Measurements from ENCODE around the gene TDRD12.
"Not testable (repeated sequence)": the region's sequence is repeated elsewhere in the genome, so short reads cannot be mapped to it uniquely, and the experiment has no call there.

The TDRD12 gene

DNA sequence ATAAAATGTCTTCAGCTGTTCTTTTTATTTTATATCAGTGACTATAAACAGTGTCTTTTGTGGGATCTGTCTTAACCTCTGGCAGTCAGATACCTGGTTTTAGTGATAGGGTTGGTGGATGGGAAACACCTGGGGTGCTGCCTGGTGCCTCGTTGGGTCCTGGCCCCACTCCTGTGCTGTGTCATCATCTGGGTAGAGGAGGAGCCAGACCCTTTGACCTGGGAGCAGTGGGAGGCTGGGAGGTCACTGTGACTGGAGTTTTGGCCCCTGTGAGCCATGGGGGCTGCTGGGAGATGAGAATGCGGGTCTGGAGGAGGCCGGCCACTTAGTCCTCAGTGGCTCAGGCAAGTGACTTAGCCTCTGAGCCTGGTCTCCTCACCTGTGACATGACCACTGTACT, 29.4 kb downstream of the TDRD12 start:
- no peak for DNase-seq

DNA sequence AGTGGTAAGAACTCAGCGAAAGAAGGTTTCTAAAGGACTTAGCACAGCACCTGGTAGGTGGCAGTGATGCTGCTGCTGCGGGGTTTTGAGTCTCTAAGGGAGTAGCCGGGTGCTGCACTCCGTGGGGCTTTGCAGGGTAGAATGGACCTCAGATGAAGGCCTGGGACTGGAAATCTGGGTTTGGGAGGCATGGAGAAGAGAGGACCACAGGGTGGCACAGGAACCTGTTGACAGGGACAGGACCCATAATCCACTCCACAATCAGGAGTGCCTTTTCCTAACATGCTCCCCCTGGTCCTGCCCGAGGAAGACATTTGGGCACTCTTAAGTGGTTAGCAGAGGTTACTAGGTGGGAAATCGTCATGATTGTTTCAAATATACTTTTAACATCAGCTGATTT, 29.8 kb downstream of the TDRD12 start:
- no peak for DNase-seq

GRCh38 chr19:32750441-32751055, 31.0 kb downstream of the TDRD12 start:
- DNase-seq: no peak

DNA sequence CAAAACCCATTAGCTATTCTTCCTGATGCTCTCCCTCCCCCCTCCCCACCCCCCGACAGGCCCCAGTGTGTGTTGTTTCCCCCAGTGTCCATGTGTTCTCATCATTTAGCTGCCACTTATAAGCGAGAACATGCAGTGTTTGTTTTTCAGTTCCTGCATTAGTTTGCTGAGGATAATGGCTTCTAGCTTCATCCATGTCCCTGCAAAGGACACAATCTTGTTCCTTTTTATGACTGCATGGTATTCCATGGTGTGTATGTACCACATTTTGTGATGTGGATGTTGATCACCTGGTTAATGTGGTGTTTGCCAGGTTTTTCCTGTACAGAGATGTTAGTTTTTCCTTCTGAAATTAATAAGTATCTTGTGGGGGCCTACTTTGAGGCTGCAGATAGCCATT, 31.5 kb downstream of the TDRD12 start:
- DNase-seq: no peak

- DNase-seq: no peak
Observed at GRCh38 chr19:32757189-32757588, 37.6 kb downstream of the TDRD12 start.

- not testable (repeated sequence) for DNase-seq
Observed at GRCh38 chr19:32765365-32765764, 45.8 kb downstream of the TDRD12 start.

DNA sequence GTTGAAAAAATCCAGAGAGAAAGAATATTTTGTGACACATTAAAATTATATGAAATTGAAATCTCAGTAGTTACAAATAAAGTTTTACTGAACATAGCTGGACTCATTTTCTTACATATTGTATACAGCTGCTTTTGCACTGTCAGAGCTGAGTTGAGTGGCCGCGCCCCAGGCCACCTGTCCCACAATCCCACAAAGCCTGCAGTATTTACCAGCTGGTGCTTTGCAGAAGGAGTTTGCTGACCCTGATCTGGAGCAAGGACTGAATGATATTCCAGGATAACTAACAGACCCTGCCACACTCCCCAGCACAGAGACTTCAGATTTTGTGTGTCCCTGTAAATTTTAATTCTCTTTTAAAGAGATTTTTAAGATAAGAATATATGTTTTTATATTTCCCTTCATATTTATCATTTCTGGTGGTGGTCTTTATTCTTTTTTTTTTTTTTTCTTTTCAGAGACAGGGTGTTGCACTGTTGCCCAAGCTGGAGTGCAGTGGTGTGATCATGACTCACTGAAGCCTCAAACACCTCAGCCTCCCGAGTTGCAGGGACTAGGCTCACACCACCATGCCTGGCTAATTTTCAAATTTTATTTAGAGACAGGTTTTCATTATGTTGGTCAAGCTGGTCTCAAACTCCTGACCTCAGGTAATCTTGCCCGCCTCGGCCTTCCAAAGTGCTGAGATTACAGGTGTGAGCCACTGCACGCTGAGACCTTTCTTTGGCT, 48.5 kb downstream of the TDRD12 start:
- no peak for DNase-seq

DNA sequence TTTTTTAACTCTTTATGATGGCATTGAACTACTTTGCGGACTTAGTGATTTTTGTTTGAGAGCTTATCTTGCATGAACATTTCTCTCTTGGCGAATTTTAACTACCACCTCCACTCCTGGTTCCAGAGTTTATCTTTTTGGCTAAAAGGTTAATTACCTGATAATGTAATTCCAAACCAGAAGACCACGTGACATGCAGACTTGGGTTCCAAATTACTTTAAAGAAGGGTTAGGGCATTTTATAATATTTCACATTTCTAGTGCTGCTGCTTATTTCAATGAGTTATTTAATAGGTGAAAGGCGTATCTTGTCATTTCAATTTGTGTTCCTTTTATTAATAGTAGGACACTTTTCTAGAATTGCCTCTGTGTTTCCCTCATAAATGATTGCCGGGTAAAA, 52.0 kb downstream of the TDRD12 start:
- DNase-seq: no peak

GRCh38 chr19:32773126-32773525, 53.6 kb downstream of the TDRD12 start:
- no peak for DNase-seq

DNA sequence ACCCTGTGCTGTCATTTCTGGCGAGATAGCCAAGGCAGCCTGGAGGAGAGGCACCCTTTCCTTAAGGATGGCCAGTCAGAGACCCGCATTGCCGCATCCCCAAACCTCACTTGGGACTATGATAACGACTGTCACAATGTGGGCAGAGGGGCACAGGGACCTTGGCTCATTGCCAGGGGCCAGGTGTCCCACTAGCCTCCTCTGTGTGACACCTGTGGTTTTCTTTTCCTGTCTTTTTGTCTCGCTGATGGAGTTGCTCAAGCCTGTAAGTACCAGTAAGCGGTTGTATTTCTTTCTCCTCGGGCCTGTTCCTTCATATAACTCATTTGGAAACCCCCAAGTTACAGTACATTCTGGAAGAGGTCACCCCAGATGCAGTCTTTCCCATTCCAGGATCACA, 59.5 kb downstream of the TDRD12 start:
- DNase-seq: no peak

GRCh38 chr19:32781280-32781679, 61.7 kb downstream of the TDRD12 start:
- DNase-seq: no peak

DNA sequence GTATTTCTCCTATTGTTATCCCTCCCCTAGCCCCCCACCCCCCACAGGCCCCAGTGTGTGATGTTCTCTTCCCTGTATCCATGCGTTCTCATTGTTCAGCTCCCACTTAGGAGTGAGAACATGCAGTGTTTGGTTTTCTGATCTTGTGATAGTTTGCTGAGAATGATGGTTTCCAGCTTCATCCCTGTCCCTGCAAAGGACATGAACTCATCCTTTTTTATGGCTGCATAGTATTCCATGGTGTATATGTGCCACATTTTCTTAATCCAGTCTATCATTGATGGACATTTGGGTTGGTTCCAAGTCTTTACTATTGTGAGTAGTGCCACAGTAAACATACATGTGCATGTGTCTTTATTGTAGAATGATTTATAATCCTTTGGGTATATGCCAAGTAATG, 62.5 kb downstream of the TDRD12 start:
- not testable (repeated sequence) for DNase-seq

DNA sequence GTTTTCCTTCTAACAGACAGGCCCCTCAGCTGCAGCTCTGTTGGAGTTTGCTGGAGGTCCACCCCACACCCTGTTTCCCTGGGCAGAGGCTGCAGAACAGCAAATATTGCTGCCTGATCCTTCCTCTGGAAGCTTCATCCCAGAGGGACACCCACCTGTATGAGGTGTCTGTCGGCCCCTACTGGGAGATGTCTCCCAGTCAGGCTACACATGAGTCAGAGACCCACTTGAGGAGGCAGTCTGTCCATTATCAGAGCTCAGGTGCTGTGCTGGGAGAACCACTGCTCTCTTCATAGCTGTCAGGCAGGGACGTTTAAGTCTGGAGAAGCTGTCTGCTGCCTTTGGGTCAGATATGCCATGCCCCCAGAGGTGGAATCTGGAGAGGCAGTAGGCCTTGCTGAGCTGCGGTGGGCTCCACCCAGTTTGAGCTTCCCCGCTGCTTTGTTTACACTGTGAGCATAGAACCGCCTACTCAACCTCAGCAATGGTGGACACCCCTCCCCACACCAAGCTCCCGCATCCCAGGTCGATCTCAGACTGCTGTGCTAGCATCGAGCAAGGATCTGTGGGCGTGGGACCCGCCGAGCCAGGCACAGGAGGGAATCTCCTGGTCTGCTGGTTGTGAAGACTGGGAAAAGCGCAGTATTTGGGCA, 67.7 kb downstream of the TDRD12 start:
- DNase-seq: not testable (repeated sequence)

GRCh38 chr19:32787895-32788294, 68.3 kb downstream of the TDRD12 start:
- not testable (repeated sequence) for DNase-seq

GRCh38 chr19:32789429-32789828, 69.9 kb downstream of the TDRD12 start:
- DNase-seq: no peak

DNA sequence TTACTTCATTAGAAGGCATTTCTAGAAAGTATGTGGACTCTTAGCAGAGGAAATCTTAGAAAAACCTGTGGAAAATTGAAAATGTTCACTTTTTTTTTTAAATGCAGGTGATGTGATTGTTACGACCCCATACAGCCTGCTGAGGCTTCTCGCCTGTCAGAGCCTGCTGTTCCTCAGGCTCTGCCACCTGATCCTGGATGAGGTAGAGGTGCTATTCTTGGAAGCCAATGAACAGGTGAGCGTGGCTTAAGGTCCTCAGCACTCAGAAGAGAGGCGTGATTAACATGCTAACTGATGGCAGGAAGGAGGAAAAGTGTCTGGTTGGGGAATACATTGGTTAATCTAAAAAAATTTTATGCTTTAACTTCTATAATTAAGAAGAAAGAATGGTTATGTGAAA, 78.6 kb downstream of the TDRD12 start:
- no peak for DNase-seq

GRCh38 chr19:32800191-32800590, 80.6 kb downstream of the TDRD12 start:
- DNase-seq: no peak

GRCh38 chr19:32800754-32801153, 81.2 kb downstream of the TDRD12 start:
- no peak for DNase-seq

GRCh38 chr19:32802840-32803239, 83.3 kb downstream of the TDRD12 start:
- DNase-seq: no peak

GRCh38 chr19:32808236-32808635, 88.7 kb downstream of the TDRD12 start:
- DNase-seq: no peak

DNA sequence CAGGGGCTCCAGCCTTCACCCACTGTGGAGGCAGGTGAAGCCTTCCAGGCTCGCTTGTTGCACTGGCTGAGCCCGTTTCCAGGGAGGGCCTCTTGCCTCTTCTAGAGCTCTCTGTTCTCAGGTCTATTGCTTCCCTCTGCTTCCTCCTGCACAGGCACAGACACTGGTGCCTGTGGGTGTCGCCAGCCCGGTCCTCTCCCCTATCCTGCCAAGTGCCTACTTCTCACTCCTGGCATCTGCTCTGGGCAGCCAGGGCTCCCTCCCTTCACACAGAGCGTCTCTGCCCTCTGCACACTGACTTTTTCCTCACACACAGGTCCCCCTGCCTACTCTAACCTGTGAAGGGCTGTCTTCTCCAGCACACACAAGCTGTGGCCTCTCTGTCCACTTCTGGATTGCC, 89.7 kb downstream of the TDRD12 start:
- no peak for DNase-seq

- DNase-seq: no peak
Observed at GRCh38 chr19:32809754-32810153, 90.2 kb downstream of the TDRD12 start.

DNA sequence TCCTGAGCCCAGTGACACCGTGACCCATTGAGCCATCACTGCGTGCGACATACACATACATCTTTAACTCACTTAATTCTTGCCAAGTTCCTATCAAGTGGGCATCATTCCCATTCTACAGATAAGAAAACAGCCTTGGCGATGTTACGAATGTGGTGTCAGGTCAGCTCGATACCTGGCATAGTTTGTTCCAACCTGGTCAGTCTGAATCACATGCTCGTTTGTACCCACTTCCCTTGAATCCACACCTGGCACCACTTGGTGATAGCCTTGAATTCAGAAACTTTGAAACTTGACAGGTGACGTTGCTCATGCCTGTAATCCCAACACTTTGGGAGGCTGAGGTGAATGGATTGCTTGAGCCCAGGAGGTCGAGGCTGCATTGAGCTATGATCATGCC, 90.9 kb downstream of the TDRD12 start:
- no peak for DNase-seq

- no peak for DNase-seq
Observed at GRCh38 chr19:32811151-32811550, 91.6 kb downstream of the TDRD12 start.
